ENCODE data around the gene PRKAA1.
A peak's percentile ranks its signal among the peaks of the same experiment; 100 is the strongest.
"Not testable (repeated sequence)": the region's sequence is repeated elsewhere in the genome, so short reads cannot be mapped to it uniquely, and the experiment has no call there.

The PRKAA1 gene

DNA sequence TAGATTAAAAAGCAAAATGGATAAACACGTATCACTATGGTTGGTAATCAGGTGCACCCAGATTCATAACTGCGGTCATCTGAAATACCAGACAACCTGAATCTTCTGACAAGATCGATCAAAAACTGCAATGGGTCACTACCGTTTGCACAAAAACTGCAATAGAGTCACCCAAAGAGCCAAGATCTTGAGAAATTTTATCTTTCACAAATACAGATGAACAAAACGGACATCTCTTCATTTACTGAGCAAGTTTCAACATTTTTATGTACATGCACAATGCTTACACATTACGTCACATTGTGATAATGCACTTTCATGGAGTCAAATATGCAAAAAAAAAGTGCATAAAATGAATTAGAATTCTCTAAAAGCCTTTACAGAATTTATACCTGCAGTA is 18.6 kb downstream of the PRKAA1 start:
- no peak for DNase-seq

DNA sequence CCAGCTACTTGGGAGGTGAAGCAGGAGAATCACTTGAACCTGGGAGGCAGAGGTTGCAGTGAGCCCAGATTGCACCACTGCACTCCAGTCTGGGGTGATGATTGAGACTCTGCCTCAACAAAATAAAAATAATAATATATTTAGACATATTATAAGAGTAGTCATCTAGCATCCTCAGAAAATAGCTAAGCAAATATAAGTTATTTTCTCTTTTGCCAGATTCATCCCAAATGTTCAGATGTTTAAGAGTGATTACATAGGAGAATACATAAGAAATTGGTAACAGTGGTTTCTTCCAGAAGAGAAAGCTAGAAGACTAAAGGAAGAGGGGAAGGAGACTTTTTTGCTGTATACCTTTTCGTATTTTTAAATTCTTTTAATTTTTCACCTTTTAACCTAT is 20.0 kb downstream of the PRKAA1 start:
- no peak for DNase-seq

- no peak for DNase-seq
Observed at GRCh38 chr5:40776658-40776977, 21.6 kb downstream of the PRKAA1 start.

- no peak for DNase-seq
Observed at GRCh38 chr5:40775846-40776657, 22.1 kb downstream of the PRKAA1 start.

GRCh38 chr5:40775085-40775845 is 22.9 kb downstream of the PRKAA1 start:
- DNase-seq, result no peak

GRCh38 chr5:40774623-40775022 is 23.6 kb downstream of the PRKAA1 start:
- no peak for DNase-seq

- no peak for DNase-seq
Observed at GRCh38 chr5:40770764-40771163, 27.4 kb downstream of the PRKAA1 start.

DNA sequence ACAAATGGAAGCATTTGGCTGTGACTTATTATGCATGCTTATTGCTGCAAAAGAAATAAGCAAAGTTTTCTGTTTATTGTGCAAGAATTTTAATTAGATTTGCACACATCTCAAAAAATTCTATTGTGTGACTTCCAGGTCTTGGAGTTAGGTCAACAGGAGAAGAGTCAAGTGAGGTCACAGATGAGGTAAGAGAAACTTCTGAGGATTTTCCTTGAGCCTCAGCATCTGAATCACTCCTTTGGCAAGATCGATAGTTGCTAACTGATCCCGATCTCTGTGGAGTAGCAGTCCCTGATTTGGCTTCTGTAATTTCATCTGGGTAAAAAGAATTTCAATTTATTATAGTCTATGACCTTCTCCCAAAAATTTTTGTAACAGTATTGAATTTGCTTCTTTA is 35.5 kb downstream of the PRKAA1 start:
- no peak for DNase-seq

- no peak for DNase-seq
Observed at GRCh38 chr5:40757400-40757799, 40.8 kb downstream of the PRKAA1 start.

DNA sequence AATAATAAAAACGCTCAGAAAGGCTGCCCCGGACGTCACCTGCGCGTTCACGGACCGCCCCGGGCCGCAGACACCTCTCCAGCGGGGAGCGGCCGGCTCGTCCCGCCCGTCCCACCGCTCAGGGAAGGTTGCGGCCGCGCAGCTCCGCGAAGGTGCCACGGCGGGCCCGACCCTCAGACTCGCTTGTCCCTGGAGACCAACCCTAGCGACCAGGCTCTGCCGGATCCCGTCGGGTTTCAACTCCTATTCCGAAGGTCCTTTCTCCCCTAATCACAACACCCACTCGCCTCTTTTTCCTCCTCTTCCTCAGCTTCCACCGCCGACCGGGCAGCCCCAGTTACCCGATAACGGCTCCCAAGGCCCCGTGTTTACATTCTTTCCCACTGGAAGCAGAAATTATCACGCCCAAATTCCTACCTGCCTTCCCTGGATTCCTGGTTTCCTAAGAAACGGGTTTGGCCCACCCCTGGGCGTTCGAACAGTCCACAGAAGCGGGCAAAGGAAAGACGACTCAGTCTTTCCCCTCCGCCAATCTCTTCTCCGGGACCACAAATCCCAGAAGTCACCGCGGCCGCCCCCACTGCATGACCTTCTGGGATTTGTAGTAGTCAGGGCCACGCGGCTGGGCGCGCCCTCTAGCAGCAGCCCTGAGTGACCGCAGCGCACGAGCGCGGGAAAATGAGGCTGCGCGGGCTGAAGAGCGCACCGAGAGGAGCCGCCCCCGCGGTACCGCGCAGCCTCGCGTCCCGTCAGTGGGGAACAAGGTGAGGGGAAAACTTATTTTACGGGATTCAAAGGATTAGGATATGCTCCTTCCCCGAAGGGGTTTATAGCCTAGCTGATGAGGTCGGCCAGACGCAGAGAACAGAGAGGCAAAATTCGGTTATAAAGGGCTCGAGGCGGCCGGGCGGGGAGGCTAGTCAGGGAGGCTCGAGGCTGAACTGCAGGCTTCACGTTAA is 42.5 kb downstream of the PRKAA1 start, which contains the start of gene TTC33:
TTC33 (minus strand) TSS at position 555 of the 959 bp plus-strand sequence. CDS start 8,943 bp downstream, outside the sequence.
- DNase-seq, result peak; percentile 97

- peak; percentile 57 for DNase-seq
Observed at GRCh38 chr5:40755093-40755406, 43.1 kb downstream of the PRKAA1 start.

GRCh38 chr5:40754381-40755092 is 43.6 kb downstream of the PRKAA1 start:
- no peak for DNase-seq

DNA sequence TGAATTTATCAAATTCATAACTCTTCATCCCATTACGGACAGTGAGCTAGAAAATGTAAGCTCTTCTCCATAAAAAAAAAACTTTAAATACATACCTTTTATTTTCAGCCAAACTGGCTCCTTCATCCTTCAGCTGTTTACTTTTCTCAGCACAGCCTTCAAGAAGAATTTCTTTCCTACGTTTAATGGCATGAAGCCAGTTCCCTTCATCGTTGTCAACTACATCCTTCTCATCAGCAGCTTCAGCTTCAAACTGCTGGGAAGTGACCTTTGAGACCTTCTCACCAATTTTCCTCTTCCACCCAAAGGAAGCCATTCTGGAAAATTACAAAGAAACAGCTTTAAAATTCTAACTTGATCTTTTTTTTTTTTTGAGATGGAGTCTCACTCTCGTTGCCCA is 51.5 kb downstream of the PRKAA1 start:
- no peak for DNase-seq

- no peak for DNase-seq
Observed at GRCh38 chr5:40743771-40744170, 54.4 kb downstream of the PRKAA1 start.

DNA sequence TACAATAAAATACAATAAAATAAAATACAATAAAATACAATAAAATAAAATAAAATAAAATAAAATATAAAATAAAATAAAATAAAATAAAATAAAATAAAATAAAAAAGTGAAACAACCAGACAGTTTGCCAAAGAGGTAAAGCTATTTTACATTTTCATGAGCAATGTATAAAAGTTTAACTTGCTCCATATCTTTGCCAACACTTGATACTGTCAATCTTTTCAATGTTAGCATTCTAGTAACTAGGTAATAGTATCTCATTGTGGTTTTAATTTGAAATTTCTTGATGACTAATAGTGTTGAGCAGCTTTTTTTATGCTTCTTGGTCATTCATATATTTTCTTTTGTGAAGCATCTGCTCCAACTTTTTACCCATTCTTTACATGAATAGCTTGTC is 59.7 kb downstream of the PRKAA1 start:
- DNase-seq, result no peak

GRCh38 chr5:40736103-40736875 is 61.9 kb downstream of the PRKAA1 start:
- no peak for DNase-seq

DNA sequence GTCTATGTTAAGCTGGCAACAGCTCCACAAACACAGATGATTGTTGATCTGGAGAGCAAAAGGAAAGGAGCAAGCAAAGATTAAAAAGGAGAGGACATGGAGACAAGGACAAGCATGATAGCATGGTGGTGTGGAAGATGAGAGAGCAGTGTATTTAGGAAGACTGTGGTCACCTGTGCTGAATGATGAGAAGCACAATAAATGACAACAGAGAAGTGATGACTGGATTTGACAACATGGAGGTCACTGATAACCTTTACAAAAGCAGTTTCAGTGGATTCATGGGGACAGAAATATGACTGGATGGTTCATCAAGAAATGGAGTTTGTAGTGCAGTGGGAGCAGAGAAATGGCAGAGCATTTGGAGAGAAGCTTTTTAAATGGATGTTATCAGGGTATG is 62.6 kb downstream of the PRKAA1 start:
- no peak for DNase-seq

- DNase-seq, result no peak
Observed at GRCh38 chr5:40734986-40735385, 63.2 kb downstream of the PRKAA1 start.

DNA sequence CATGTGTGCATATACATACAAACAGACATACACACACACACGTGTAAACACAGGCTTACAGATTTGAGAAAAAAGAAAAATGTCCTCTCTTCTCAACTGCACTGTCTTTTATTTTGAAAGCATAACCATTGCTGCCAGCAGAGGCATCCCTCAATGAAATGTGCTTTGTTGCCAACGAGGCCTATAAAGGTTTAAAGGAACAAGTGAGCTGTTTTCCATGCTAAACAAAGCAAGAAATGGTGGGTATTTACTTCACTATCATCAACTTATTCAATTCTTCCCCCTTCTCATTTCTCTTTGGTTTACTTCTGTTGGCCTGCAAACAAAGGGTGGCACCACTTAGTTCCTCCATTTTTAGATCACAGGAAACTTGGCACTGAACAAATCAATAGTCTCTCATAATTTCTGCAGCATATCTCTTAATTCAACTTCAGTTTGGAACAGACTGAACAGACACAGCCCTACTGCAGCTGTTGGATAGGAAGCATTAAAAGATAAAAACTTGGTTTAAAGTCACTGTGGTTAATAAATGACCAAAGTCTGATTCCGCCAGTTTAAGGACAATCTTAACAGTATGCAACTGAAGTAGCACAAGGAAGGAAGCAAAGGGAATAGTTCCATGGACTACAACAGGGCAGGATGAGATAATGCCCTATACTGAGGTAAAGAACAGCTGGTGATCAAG is 64.2 kb downstream of the PRKAA1 start:
- no peak for DNase-seq

DNA sequence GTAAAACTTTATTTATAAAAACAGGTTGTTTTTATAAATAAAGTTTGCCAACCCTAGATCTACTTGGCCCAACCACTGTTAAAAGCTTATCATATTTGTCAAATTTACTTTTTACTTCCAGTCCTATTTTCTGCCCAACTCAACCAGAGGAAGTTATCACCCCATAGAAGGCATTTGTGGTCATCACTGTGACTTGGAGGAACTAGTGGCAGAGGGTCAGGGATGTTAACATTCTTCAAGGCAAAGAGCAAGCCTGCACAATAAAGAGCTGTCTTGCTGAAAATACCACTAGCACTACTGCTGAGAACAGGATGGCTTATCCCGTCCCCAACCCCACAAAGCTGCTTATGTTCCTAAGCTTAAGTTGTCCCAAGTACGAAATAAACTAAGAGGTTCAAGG is 64.7 kb downstream of the PRKAA1 start:
- no peak for DNase-seq

GRCh38 chr5:40722497-40722911 is 75.7 kb downstream of the PRKAA1 start:
- DNase-seq, result not testable (repeated sequence)

Measured in stimulated activated naive CD4-positive, alpha-beta T cell treated with Interleukin-2 at 50 U/mL for 16 hours (primary cell).